Astrocyte (in vitro differentiated cells and primary cell): ENCODE data around the gene DRC7.

Experiments
- CTCF ChIP-seq: IDR thresholded peaks from 2 replicates; pipeline ENCODE4 v1.5.1; 2011; ENCODE audit warnings: low read depth, mild to moderate bottlenecking, inconsistent platforms, low read length, moderate library complexity; ENCODE audit not compliant: insufficient read depth
- EZH2 ChIP-seq: IDR thresholded peaks from 2 replicates; pipeline ENCODE4 v1.6.1; 2012; ENCODE audit warnings: mild to moderate bottlenecking, low read length, inconsistent platforms; ENCODE audit not compliant: insufficient read depth

GRCh38 chr16:57679767-57680482, 14.7 kb upstream of the DRC7 start:
- TF ChIP-seq CTCF: no peak
- TF ChIP-seq EZH2: no peak
